Calu3 (cell line): ENCODE results near the gene ERN1. TPM values are rescaled to one million over a fixed set of nuclear protein-coding genes. Genes with fewer than 3 reads are reported as not detected.

ENCODE experiments used
- BruUV-seq: library from RNA; stranded (reverse); fragments of 400-500 nt; replicated peaks from 2 replicates; lab custom pipeline; 2021; lab: Mats Ljungman, UMichigan
- CTCF ChIA-PET: fragments of 300-600 bp; sonication (Branson Sonifier 250); formaldehyde crosslinking; loops from one replicate; lab custom pipeline; 2022; ENCODE audit warnings: antibody characterized with exemption; lab: Charles Lee
- DNase-seq: peaks from one replicate; pipeline ENCODE4 v3.0.0; 2022
- H3K27ac Mint-ChIP-seq: one replicate; pipeline ENCODE4 v1.8.0; 2022; ENCODE audit warnings: mixed read lengths; ENCODE audit not compliant: unreplicated experiment
- H3K27me3 Mint-ChIP-seq: one replicate; pipeline ENCODE4 v1.8.0; 2022; ENCODE audit warnings: mixed read lengths; ENCODE audit not compliant: unreplicated experiment
- H3K36me3 Mint-ChIP-seq: one replicate; pipeline ENCODE4 v1.8.0; 2022; ENCODE audit warnings: mild to moderate bottlenecking, moderate library complexity, mixed read lengths; ENCODE audit not compliant: insufficient read depth, unreplicated experiment
- H3K4me1 Mint-ChIP-seq: one replicate; pipeline ENCODE4 v1.8.0; 2022; ENCODE audit warnings: mild to moderate bottlenecking, low read depth, mixed read lengths; ENCODE audit not compliant: unreplicated experiment
- H3K4me3 Mint-ChIP-seq: one replicate; pipeline ENCODE4 v1.8.0; 2022; ENCODE audit warnings: mild to moderate bottlenecking, low read depth, moderate library complexity, mixed read lengths; ENCODE audit not compliant: unreplicated experiment
- H3K9me3 Mint-ChIP-seq: one replicate; pipeline ENCODE4 v1.8.0; 2022; ENCODE audit warnings: low read depth, mixed read lengths; ENCODE audit not compliant: unreplicated experiment
- intact Hi-C: fragments of 100-400 bp; cut with micrococcal nuclease; formaldehyde crosslinking; loops from one replicate; pipeline ENCODE4 v1.10.0; 2022; ENCODE audit not compliant: unreplicated experiment
- total RNA-seq: library from RNA; stranded (reverse); gene quantifications from 2 replicates; pipeline ENCODE4 v1.2.3, GENCODE V29; 2022
- TF ChIP-seq, protein P1 (sequence below): fragments of 200-600 bp; IDR thresholded peaks from one replicate; pipeline ENCODE4 v1.8.0; 2022; ENCODE audit warnings: antibody characterized with exemption; ENCODE audit not compliant: unreplicated experiment

Gene ERN1
- total RNA-seq, 1 experiment from 2014 or later: 16.5 TPM

DNA sequence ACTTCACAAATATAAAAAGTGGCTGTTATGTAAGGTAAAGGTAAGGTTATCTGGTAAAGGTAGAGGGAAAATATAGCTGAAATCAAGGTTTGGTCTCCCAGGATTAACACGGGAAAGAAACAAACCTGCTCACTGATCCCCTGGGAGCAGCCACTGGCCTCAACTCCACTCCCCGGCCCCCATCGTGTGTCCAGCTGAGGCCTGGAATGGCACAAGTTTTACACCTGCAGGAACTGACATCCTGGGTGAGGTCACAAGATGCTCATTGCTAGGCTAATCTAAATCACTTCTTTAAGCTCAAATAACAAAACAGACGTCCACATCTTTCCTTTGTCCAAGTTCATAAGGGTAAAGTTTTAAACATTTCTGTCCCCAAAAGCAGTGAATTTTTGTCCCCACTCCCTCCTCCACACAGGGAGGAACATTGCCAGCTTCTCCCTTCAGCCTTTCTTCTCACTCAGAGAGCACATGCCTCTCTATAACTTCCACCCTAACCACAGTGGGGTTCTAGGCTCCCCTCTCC lies 46.3 kb downstream of the ERN1 start:
- intact Hi-C loops: no loop called here

DNA sequence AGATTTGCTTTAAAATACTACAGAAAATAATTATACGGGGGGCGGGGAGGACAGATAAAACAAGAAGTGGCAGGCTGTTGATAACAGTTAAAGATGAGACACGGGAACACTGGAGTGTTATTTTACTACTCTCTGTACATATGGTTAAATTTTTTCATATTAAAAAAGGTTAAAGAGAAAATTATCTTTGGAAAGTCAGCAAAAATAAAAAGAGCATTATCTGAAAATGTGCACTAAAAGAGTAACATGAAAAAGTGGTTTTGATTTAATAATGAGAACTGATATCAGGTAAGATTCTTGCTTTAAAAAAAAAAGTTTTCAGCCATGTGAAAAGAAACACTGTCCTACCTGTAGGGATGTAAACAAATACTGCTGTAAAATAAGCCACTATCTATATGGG lies 46.9 kb downstream of the ERN1 start:
- Mint-ChIP-seq H3K4me3 (no peak overlapping the region), H3K9me3 (no peaks in the 10 kb centered on the region), H3K27ac (no peak overlapping the region), H3K36me3 (peaks cover 7% of the 10 kb centered on the region), H3K27me3 (no peaks in the 10 kb centered on the region), H3K4me1 (peaks cover 12% of the 10 kb centered on the region)
- no TSS peak for BruUV-seq
- intact Hi-C loops: no loop called here
- TF ChIP-seq, protein P1, sequence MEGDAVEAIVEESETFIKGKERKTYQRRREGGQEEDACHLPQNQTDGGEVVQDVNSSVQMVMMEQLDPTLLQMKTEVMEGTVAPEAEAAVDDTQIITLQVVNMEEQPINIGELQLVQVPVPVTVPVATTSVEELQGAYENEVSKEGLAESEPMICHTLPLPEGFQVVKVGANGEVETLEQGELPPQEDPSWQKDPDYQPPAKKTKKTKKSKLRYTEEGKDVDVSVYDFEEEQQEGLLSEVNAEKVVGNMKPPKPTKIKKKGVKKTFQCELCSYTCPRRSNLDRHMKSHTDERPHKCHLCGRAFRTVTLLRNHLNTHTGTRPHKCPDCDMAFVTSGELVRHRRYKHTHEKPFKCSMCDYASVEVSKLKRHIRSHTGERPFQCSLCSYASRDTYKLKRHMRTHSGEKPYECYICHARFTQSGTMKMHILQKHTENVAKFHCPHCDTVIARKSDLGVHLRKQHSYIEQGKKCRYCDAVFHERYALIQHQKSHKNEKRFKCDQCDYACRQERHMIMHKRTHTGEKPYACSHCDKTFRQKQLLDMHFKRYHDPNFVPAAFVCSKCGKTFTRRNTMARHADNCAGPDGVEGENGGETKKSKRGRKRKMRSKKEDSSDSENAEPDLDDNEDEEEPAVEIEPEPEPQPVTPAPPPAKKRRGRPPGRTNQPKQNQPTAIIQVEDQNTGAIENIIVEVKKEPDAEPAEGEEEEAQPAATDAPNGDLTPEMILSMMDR: no peak
- CTCF ChIA-PET: interaction anchor here (1.5 kb wide), 1 partner anchor 12 kb away, joined by 4 read pairs; no protein-coding TSS in a partner anchor
- no peak for DNase-seq

More for the DNA sequence above, 46.3 kb downstream of the ERN1 start:
- TF ChIP-seq, protein P1: no peak
- CTCF ChIA-PET: interaction anchor here (0.8 to 1.6 kb wide), 5 partner anchors 8 to 58 kb away, joined by 3 to 5 read pairs (median 3); no protein-coding TSS in a partner anchor
- Mint-ChIP-seq H3K4me1 (peaks cover 17% of the 10 kb centered on the region), H3K27me3 (no peaks in the 10 kb centered on the region), H3K9me3 (no peaks in the 10 kb centered on the region), H3K27ac (no peak overlapping the region), H3K36me3 (peaks cover 7% of the 10 kb centered on the region), H3K4me3 (no peak overlapping the region)
- BruUV-seq: no TSS peak
- no peak for DNase-seq

DNA sequence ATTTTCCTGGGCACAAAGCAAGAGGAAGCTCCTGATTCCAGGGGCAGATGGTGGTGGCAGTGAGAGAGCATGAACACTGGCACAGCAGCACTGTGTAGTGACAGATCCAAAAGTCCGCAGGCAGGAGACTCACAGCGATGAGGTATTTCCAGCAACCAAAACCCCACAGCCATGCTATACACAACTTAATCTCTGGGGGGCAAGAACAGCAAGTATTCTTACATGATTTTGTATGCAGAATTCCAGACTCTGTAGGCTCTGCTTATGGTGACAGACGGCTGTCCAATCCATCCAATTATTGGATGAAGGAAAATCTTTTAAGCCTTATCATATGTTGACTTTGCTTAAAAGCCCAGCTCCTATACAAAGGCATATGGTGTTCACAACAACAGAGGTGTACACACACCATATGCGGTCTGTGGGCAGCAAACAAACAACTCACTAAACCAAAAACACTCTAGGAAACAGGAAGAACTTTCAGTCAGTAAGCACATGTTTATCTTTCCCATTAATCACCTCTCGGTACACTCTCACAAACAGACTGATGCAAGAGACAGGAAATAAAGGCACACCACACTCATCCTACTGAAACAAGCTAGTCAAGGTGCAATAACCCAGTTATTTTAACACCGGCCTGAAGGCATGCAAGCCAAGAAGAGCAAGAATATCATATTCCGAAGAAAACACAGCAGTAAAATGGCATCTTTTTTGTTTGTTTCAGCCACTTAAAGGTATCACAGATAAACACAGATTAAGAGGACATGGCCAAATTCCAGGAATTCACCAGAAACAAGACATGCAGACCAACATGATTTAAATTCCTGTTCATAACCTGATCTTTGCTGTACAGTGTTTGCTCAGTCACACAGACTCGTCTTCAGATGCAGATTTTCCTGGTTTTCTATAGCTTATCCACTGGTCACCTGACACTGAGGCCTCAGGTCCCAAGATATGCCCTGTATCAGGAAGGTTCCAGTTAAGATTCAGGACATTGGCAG lies 47.8 kb downstream of the ERN1 start:
- intact Hi-C loops: loop anchor here (1.0 kb wide), 1 partner anchor 8 kb away; no protein-coding TSS in a partner anchor
- CTCF ChIA-PET: interaction anchor here (0.5 to 1.5 kb wide), 5 partner anchors 13 to 162 kb away, joined by 3 to 8 read pairs (median 4); no protein-coding TSS in a partner anchor
- Mint-ChIP-seq H3K27ac (no peak overlapping the region), H3K36me3 (peaks cover 7% of the 10 kb centered on the region), H3K9me3 (no peaks in the 10 kb centered on the region), H3K4me3 (peak overlapping the region; percentile 65), H3K27me3 (no peaks in the 10 kb centered on the region), H3K4me1 (peaks cover 4% of the 10 kb centered on the region)
- BruUV-seq: TSS peak; percentile 91
- peak; percentile 33 for DNase-seq
- TF ChIP-seq, protein P1: no peak

DNA sequence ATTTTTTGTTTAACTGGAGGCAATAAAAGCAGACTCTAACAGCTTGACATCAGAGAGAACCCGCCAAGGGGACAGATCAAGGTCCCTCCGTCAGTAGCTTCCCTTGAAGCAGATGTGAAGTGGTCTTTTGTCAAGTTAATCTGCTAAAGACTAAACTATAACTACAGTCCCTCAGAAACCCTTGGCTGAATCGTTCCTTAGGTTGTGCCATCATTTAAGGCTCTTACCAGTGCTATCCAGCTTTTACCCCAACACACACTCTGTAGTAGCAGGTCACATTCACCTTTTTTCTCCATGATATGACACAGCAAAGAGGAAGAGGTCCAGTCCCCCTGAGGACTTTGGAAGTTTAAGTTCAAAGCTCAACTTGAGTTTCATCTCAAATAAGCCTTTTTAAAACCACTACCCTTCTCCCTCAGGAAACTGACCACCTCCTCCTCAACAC lies 49.7 kb downstream of the ERN1 start:
- TF ChIP-seq, protein P1: no peak
- intact Hi-C loops: no loop called here
- Mint-ChIP-seq H3K27ac (peak overlapping the region; percentile 47), H3K27me3 (no peaks in the 10 kb centered on the region), H3K36me3 (peaks cover 11% of the 10 kb centered on the region), H3K9me3 (no peaks in the 10 kb centered on the region), H3K4me1 (peaks cover 9% of the 10 kb centered on the region), H3K4me3 (no peak overlapping the region)
- no peak for DNase-seq
- BruUV-seq: no TSS peak
- CTCF ChIA-PET: no interaction called here
